Right lobe of liver (tissue), 6 donors: ENCODE measurements around the gene PSMC4. TPM values are rescaled to one million over a fixed set of nuclear protein-coding genes. Genes with fewer than 3 reads are reported as not detected.

ENCODE experiments used
- ATAC-seq, 4 donors: fragments of 200-7000 bp; cut with Tn5 transposase; one replicate each; pipeline ENCODE4 v1.9.1; 2020; ENCODE audit warnings: mild to moderate bottlenecking in 4 of 4, moderate library complexity in 4 of 4
- DNase-seq, 3 donors: peaks; one replicate each; pipeline ENCODE4 v3.0.0-alpha.2; 2020
- H3K27ac ChIP-seq, 3 donors: fragments of 200-600 bp; one replicate each; pipeline ENCODE4 v1.8.0; 2022
- H3K27me3 ChIP-seq, 2 donors: fragments of 200-600 bp; one replicate each; pipeline ENCODE4 v1.8.0; 2022
- H3K36me3 ChIP-seq, 4 donors: fragments of 200-600 bp; sonication (generic) in 1 of 4; one replicate each; pipeline versions ENCODE4 v1.5.1 to v1.8.0; 2017 to 2022; ENCODE audit warnings: control low read depth in 1 of 4
- H3K4me1 ChIP-seq, 4 donors: fragments of 200-600 bp; sonication (generic) in 1 of 4; one replicate each; pipeline versions ENCODE4 v1.5.1 to v1.8.0; 2017 to 2022; ENCODE audit warnings: control low read depth in 1 of 4
- H3K4me3 ChIP-seq, 3 donors: fragments of 200-600 bp; one replicate each; pipeline ENCODE4 v1.8.0; 2022
- H3K9me3 ChIP-seq, 4 donors: fragments of 200-600 bp; sonication (generic) in 1 of 4; one replicate each; pipeline versions ENCODE4 v1.5.1 to v1.8.0; 2017 to 2022; ENCODE audit warnings: control low read depth in 1 of 4
- CTCF ChIP-seq, 4 donors: fragments of 200-600 bp in 3 of 4; fragments of 450-650 bp in 1 of 4; IDR thresholded peaks; one replicate each; pipeline versions ENCODE4 v1.5.1 to v1.8.0; 2016 to 2022; ENCODE audit warnings: antibody characterized with exemption in 4 of 4, mild to moderate bottlenecking in 2 of 4
- POLR2A ChIP-seq: fragments of 450-650 bp; IDR thresholded peaks from one replicate; pipeline ENCODE4 v1.6.1; 2017; ENCODE audit warnings: antibody characterized with exemption, mild to moderate bottlenecking
- WGBS: methylation state at CpG from one replicate; pipeline ENCODE4 v1.1.6; 2018; ENCODE audit warnings: low coverage, low lambda C conversion rate; ENCODE audit not compliant: insufficient coverage; ENCODE audit errors: missing lambda C conversion rate; 5-methylcytosine and 5-hydroxymethylcytosine counted together
- intact Hi-C, 2 donors: fragments of 100-400 bp; cut with DNase I; formaldehyde crosslinking; loops; one replicate each; pipeline versions ENCODE4 v1.11.2 to v1.14.1; 2022
- long read RNA-seq: library from polyadenylated mRNA; unstranded; transcript quantifications from one replicate; pipeline ENCODE4 v2.0.0, GENCODE V29; 2019
- total RNA-seq, 6 experiments: library from RNA; depleted of rRNA in 2 of 6; stranded (reverse); fragments of >200 nt in 2 of 6; fragmentation: NEBNext Ultra II Directional in 3 of 6; extraction: Animal tissue kit (Norgen Biotek cat#: 25700) in 3 of 6; gene quantifications; one replicate each; pipeline versions ENCODE4 v1.1.0 to v1.2.4, GENCODE V29; 2016 to 2023
- donor health status: DM: no; HTN: yes; CAD: no.
- donor health status: DM: no; HTN: no; CAD: no.
- donor health status: DM: no; HTN: no; CAD: no.
- donor health status: DM: no; HTN: yes; CAD: no.
- donor health status: DM: no; HTN: yes; CAD: no.

Gene PSMC4
- 100 to 1,000 TPM in 1 of 6 experiments, 10 to 100 TPM in 5; 40.0 to 106 (median 52.5) TPM for total RNA-seq
- long read RNA-seq, transcript PSMC4-201 (11 exons, 1,591 nt) = major isoform, 11 of 12 reads
- long read RNA-seq, partial matches to known transcripts = 0 of 12 reads
- long read RNA-seq, other reads (novel, unspliced or antisense) = 0 of 12 reads

- Histone ChIP-seq H3K27me3 (no peaks in the 10 kb centered on the region), H3K4me1 (peaks cover 0 to 17% (median 4%) of the 10 kb centered on the region in 4 donors), H3K4me3 (peak within 1 kb of the TSS; percentile 61 to 74 (median 73)), H3K27ac (peak within 1 kb of the TSS; percentile 77 to 86 (median 82)), H3K9me3 (no peaks in the 10 kb centered on the region), H3K36me3 (peaks cover 0 to 36% (median 16%) of the 10 kb centered on the region in 4 donors)
- intact Hi-C loops = no loop called here
- ATAC-seq (peak; percentile 97 to 99 (median 98)), DNase-seq (peak; percentile 98 to 99 (median 99))
- 0% methylated on average over 14 of the region's 47 CpGs for WGBS
- TF ChIP-seq POLR2A (peak; percentile 78), CTCF (IDR thresholded peaks at IDR 0.05) (peak; percentile 74 to 81 (median 78))
Measured at GRCh38 chr19:39970675-39971379, at the start of gene PSMC4. Gene PSMC4, plus strand, starts transcription at chr19:39971165. Its CDS starts 38 bp downstream, at chr19:39971203.

- Histone ChIP-seq H3K27me3 (no peaks in the 10 kb centered on the region), H3K36me3 (no peaks in the 10 kb centered on the region), H3K4me3 (no peak overlapping the region), H3K9me3 (no peaks in the 10 kb centered on the region), H3K27ac (no peak overlapping the region), H3K4me1 (no peaks in the 10 kb centered on the region)
- TF ChIP-seq CTCF (IDR thresholded peaks at IDR 0.05) (no peak), POLR2A (no peak)
- ATAC-seq (no peak), DNase-seq (no peak)
- 67% methylated on average over 3 of the region's 4 CpGs for WGBS
- intact Hi-C loops = no loop called here
Measured at GRCh38 chr19:39923862-39924261, 47.1 kb upstream of the PSMC4 start.

GRCh38 chr19:39924389-39924788 lies 46.6 kb upstream of the PSMC4 start:
- intact Hi-C loops = no loop called here
- 100% methylated on average over 2 of the region's 37 CpGs for WGBS
- DNase-seq (no peak), ATAC-seq (peak in 1 of 4 donors; percentile 21)
- no peaks in the 10 kb centered on the region for H3K9me3 ChIP-seq
- no peak overlapping the region for H3K27ac ChIP-seq
- no peaks in the 10 kb centered on the region for H3K4me1 ChIP-seq
- no peaks in the 10 kb centered on the region for H3K36me3 ChIP-seq
- no peaks in the 10 kb centered on the region for H3K27me3 ChIP-seq
- TF ChIP-seq POLR2A = no peak
- TF ChIP-seq CTCF (IDR thresholded peaks at IDR 0.05) = no peak
- H3K4me3 ChIP-seq = no peak overlapping the region

GRCh38 chr19:39924952-39925351 lies 46.0 kb upstream of the PSMC4 start:
- Histone ChIP-seq H3K36me3 (no peaks in the 10 kb centered on the region), H3K27me3 (no peaks in the 10 kb centered on the region), H3K27ac (no peak overlapping the region), H3K4me1 (no peaks in the 10 kb centered on the region), H3K4me3 (no peak overlapping the region), H3K9me3 (no peaks in the 10 kb centered on the region)
- 72% methylated on average over 5 of the region's 5 CpGs for WGBS
- ATAC-seq (no peak), DNase-seq (no peak)
- no peak for TF ChIP-seq CTCF (IDR thresholded peaks at IDR 0.05)
- no peak for TF ChIP-seq POLR2A
- intact Hi-C loops = no loop called here
